DMS114 treated with DMSO at 0.1 percent for 48 hours (cell line): ENCODE measurements around the gene CCDC8.
"Not testable (repeated sequence)": the region's sequence is repeated elsewhere in the genome, so short reads cannot be mapped to it uniquely, and the experiment has no call there.

Source experiments
- DNase-seq: peaks from one replicate; lab custom pipeline; 2025; ENCODE audit not compliant: unreplicated experiment; lab: John Stamatoyannopoulos, UW

Gene CCDC8

GRCh38 chr19:46404753-46405468, 8.5 kb downstream of the CCDC8 start:
- DNase-seq: no peak

- no peak for DNase-seq
Measured at GRCh38 chr19:46404055-46404752, 9.2 kb downstream of the CCDC8 start.

- DNase-seq: no peak
Measured at GRCh38 chr19:46402725-46403124, 10.6 kb downstream of the CCDC8 start.

- DNase-seq: not testable (repeated sequence)
Measured at GRCh38 chr19:46397801-46398479, 15.4 kb downstream of the CCDC8 start.

- no peak for DNase-seq
Measured at GRCh38 chr19:46394402-46394797, 19.0 kb downstream of the CCDC8 start.

GRCh38 chr19:46393456-46394401, 19.6 kb downstream of the CCDC8 start:
- no peak for DNase-seq

GRCh38 chr19:46392837-46393236, 20.5 kb downstream of the CCDC8 start:
- DNase-seq: no peak

- DNase-seq: no peak
Measured at GRCh38 chr19:46392252-46392801, 21.0 kb downstream of the CCDC8 start.

- no peak for DNase-seq
Measured at GRCh38 chr19:46391296-46392251, 21.8 kb downstream of the CCDC8 start.

GRCh38 chr19:46390866-46391265, 22.5 kb downstream of the CCDC8 start:
- DNase-seq: no peak

- DNase-seq: no peak
Measured at GRCh38 chr19:46390121-46390858, 23.1 kb downstream of the CCDC8 start.

GRCh38 chr19:46388311-46389095, 24.9 kb downstream of the CCDC8 start:
- no peak for DNase-seq

- no peak for DNase-seq
Measured at GRCh38 chr19:46387713-46388130, 25.6 kb downstream of the CCDC8 start.

GRCh38 chr19:46386996-46387712, 26.2 kb downstream of the CCDC8 start:
- DNase-seq: no peak

GRCh38 chr19:46386151-46386550, 27.2 kb downstream of the CCDC8 start:
- DNase-seq: no peak

GRCh38 chr19:46385636-46386035, 27.7 kb downstream of the CCDC8 start:
- DNase-seq: no peak

- DNase-seq: no peak
Measured at GRCh38 chr19:46384396-46384795, 29.0 kb downstream of the CCDC8 start.
